Measurements from ENCODE around the gene SSUH2.

DNA sequence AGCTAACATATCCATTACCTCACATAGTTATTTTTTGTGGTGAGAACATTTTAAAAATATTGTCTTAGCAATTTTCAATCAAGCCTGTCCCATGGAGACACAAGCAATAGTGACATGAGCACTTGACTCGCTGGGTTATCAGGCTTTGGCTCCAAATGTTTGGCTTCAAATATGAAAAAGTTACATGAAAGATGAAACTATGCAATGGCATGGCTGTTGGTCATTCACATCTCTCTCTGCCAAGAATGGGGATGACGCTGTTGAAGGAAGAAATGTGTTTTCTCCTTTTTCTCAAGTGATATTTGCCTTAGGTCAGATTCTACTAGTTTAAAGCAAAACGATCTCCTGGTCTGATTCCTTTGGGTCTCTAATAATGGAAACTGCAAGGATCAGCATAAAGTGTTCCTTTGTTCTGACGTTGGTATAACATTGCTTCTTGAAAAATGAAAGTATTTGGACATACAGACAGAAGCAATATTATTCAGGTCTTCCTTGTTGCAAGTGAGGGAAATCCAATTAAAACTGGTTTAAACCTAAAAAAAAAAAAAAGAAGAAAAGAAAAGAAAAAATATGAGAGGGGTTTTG, 71.2 kb downstream of the SSUH2 start:
- TF ChIP-seq, protein P1, sequence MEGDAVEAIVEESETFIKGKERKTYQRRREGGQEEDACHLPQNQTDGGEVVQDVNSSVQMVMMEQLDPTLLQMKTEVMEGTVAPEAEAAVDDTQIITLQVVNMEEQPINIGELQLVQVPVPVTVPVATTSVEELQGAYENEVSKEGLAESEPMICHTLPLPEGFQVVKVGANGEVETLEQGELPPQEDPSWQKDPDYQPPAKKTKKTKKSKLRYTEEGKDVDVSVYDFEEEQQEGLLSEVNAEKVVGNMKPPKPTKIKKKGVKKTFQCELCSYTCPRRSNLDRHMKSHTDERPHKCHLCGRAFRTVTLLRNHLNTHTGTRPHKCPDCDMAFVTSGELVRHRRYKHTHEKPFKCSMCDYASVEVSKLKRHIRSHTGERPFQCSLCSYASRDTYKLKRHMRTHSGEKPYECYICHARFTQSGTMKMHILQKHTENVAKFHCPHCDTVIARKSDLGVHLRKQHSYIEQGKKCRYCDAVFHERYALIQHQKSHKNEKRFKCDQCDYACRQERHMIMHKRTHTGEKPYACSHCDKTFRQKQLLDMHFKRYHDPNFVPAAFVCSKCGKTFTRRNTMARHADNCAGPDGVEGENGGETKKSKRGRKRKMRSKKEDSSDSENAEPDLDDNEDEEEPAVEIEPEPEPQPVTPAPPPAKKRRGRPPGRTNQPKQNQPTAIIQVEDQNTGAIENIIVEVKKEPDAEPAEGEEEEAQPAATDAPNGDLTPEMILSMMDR (IDR thresholded peaks at IDR 0.05; ENCODE audit: low read depth, low read length, missing input control), result no peak
- TF ChIP-seq JUND (IDR thresholded peaks at IDR 0.05) (no peak), FOXA1 (IDR thresholded peaks at IDR 0.05) (no peak), TAF1 (conservative IDR thresholded peaks at IDR 0.05) (no peak), GABPA (IDR thresholded peaks at IDR 0.05 in 1 of 2, conservative IDR thresholded peaks at IDR 0.05 in 1 of 2) (no peak), RAD21 (IDR thresholded peaks at IDR 0.05) (no peak), YY1 (IDR thresholded peaks at IDR 0.05) (no peak), SP1 (IDR thresholded peaks at IDR 0.05) (no peak), NR2F2 (IDR thresholded peaks at IDR 0.05) (no peak), HNF4G (IDR thresholded peaks at IDR 0.05) (no peak)
- TF ChIP-seq, protein P2, sequence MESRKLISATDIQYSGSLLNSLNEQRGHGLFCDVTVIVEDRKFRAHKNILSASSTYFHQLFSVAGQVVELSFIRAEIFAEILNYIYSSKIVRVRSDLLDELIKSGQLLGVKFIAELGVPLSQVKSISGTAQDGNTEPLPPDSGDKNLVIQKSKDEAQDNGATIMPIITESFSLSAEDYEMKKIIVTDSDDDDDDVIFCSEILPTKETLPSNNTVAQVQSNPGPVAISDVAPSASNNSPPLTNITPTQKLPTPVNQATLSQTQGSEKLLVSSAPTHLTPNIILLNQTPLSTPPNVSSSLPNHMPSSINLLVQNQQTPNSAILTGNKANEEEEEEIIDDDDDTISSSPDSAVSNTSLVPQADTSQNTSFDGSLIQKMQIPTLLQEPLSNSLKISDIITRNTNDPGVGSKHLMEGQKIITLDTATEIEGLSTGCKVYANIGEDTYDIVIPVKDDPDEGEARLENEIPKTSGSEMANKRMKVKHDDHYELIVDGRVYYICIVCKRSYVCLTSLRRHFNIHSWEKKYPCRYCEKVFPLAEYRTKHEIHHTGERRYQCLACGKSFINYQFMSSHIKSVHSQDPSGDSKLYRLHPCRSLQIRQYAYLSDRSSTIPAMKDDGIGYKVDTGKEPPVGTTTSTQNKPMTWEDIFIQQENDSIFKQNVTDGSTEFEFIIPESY (IDR thresholded peaks at IDR 0.05), result no peak
- TF ChIP-seq, protein P3, sequence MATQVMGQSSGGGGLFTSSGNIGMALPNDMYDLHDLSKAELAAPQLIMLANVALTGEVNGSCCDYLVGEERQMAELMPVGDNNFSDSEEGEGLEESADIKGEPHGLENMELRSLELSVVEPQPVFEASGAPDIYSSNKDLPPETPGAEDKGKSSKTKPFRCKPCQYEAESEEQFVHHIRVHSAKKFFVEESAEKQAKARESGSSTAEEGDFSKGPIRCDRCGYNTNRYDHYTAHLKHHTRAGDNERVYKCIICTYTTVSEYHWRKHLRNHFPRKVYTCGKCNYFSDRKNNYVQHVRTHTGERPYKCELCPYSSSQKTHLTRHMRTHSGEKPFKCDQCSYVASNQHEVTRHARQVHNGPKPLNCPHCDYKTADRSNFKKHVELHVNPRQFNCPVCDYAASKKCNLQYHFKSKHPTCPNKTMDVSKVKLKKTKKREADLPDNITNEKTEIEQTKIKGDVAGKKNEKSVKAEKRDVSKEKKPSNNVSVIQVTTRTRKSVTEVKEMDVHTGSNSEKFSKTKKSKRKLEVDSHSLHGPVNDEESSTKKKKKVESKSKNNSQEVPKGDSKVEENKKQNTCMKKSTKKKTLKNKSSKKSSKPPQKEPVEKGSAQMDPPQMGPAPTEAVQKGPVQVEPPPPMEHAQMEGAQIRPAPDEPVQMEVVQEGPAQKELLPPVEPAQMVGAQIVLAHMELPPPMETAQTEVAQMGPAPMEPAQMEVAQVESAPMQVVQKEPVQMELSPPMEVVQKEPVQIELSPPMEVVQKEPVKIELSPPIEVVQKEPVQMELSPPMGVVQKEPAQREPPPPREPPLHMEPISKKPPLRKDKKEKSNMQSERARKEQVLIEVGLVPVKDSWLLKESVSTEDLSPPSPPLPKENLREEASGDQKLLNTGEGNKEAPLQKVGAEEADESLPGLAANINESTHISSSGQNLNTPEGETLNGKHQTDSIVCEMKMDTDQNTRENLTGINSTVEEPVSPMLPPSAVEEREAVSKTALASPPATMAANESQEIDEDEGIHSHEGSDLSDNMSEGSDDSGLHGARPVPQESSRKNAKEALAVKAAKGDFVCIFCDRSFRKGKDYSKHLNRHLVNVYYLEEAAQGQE (IDR thresholded peaks at IDR 0.05), result no peak
- TF ChIP-seq, protein P4, sequence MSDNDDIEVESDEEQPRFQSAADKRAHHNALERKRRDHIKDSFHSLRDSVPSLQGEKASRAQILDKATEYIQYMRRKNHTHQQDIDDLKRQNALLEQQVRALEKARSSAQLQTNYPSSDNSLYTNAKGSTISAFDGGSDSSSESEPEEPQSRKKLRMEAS (IDR thresholded peaks at IDR 0.05), result no peak
- TF ChIP-seq, protein P5, sequence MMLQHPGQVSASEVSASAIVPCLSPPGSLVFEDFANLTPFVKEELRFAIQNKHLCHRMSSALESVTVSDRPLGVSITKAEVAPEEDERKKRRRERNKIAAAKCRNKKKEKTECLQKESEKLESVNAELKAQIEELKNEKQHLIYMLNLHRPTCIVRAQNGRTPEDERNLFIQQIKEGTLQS (IDR thresholded peaks at IDR 0.05), result no peak
